PC-3 (cell line): ENCODE data around the gene PPP1R15A.

Source experiments
- CTCF ChIP-seq: fragments of 300-600 bp; sonication (generic); conservative IDR thresholded peaks from 2 replicates; pipeline ENCODE4 v1.5.1; 2017; ENCODE audit warnings: antibody characterized with exemption, low read depth, mild to moderate bottlenecking, low read length
- EZH2 ChIP-seq: fragments of 300-600 bp; sonication (generic); IDR thresholded peaks from one replicate; pipeline ENCODE4 v1.6.1; 2017; ENCODE audit warnings: antibody characterized with exemption, mild to moderate bottlenecking, low read length; ENCODE audit not compliant: unreplicated experiment
- EZH2phosphoT487 ChIP-seq: fragments of 300-600 bp; sonication (generic); IDR thresholded peaks from 2 replicates; pipeline ENCODE4 v1.6.1; 2018; ENCODE audit warnings: mild to moderate bottlenecking, antibody characterized with exemption, low read length, borderline replicate concordance

- TF ChIP-seq EZH2 (no peak), CTCF (no peak), EZH2phosphoT487 (no peak)
Observed at GRCh38 chr19:48837687-48838086, 34.5 kb upstream of the PPP1R15A start.
